Measurements from ENCODE around the gene FAM174C. TPM values are rescaled to one million over a fixed set of nuclear protein-coding genes. Genes with fewer than 3 reads are reported as not detected.

FAM174C gene
- total and polyA plus RNA-seq, 4 donors: 14.6 to 79.8 (median 33.8) TPM

- TF ChIP-seq SP1 (IDR thresholded peaks at IDR 0.05): no peak
- TF ChIP-seq EGR1 (IDR thresholded peaks at IDR 0.05; ENCODE audit: low read depth in 2 of 2): no peak
- no peak for TF ChIP-seq RXRA (IDR thresholded peaks at IDR 0.05)
- TF ChIP-seq YY1 (IDR thresholded peaks at IDR 0.05): no peak
- no peak for TF ChIP-seq FOXA2 (IDR thresholded peaks at IDR 0.05)
- TF ChIP-seq HNF4G (IDR thresholded peaks at IDR 0.05): no peak
- TF ChIP-seq TAF1 (conservative IDR thresholded peaks at IDR 0.05): no peak
- no peak for TF ChIP-seq FOXA1 (IDR thresholded peaks at IDR 0.05)
- no peak for TF ChIP-seq JUND (IDR thresholded peaks at IDR 0.05)
- no peak for TF ChIP-seq ZBTB33 (IDR thresholded peaks at IDR 0.05)
- no peak for TF ChIP-seq RAD21 (IDR thresholded peaks at IDR 0.05)
- Histone ChIP-seq H3K27ac (ENCODE audit: low read depth in 1 of 2, low read length in 2 of 2) (no peak overlapping the region), H3K9ac (ENCODE audit: low read depth in 1 of 2, low read length in 2 of 2) (no peak overlapping the region), H3K27me3 (ENCODE audit: control insufficient read depth in 4 of 4, insufficient read depth in 4 of 4, low read length in 3 of 4) (no peaks in the 10 kb centered on the region), H3K9me3 (ENCODE audit: control insufficient read depth in 4 of 4, low read length in 3 of 4) (no peaks in the 10 kb centered on the region), H3K36me3 (ENCODE audit: control insufficient read depth in 4 of 4, insufficient read depth in 3 of 4, low read depth in 1 of 4, low read length in 3 of 4) (peaks cover 0 to 5% (median 0%) of the 10 kb centered on the region in 4 donors), H3K4me3 (ENCODE audit: low read depth in 1 of 3, low read length in 3 of 3) (no peak overlapping the region), H3K4me1 (ENCODE audit: control insufficient read depth in 4 of 4, insufficient read depth in 4 of 4, low read length in 3 of 4) (peaks cover 2 to 10% (median 7%) of the 10 kb centered on the region in 4 donors)
- WGBS: 82% methylated on average over 36 of the region's 36 CpGs
- no peak for DNase-seq (ENCODE audit: low spot score)
Observed at GRCh38 chr19:1302533-1303239, 27.4 kb downstream of the FAM174C start.

GRCh38 chr19:1304197-1304924 lies 29.0 kb downstream of the FAM174C start:
- 59% methylated on average over 28 of the region's 28 CpGs for WGBS
- H3K9ac ChIP-seq (ENCODE audit: low read depth in 1 of 2, low read length in 2 of 2): no peak overlapping the region
- H3K9me3 ChIP-seq (ENCODE audit: control insufficient read depth in 4 of 4, low read length in 3 of 4): no peaks in the 10 kb centered on the region
- H3K4me1 ChIP-seq (ENCODE audit: control insufficient read depth in 4 of 4, insufficient read depth in 4 of 4, low read length in 3 of 4): peaks cover 2 to 10% (median 7%) of the 10 kb centered on the region in 4 donors
- peak overlapping the region; percentile 64 to 77 for H3K27ac ChIP-seq (ENCODE audit: low read depth in 1 of 2, low read length in 2 of 2)
- peak; percentile 64 for DNase-seq (ENCODE audit: low spot score)
- peak overlapping the region in 1 of 3 donors; percentile 14 for H3K4me3 ChIP-seq (ENCODE audit: low read depth in 1 of 3, low read length in 3 of 3)
- H3K27me3 ChIP-seq (ENCODE audit: control insufficient read depth in 4 of 4, insufficient read depth in 4 of 4, low read length in 3 of 4): no peaks in the 10 kb centered on the region
- no peaks in the 10 kb centered on the region for H3K36me3 ChIP-seq (ENCODE audit: control insufficient read depth in 4 of 4, insufficient read depth in 3 of 4, low read depth in 1 of 4, low read length in 3 of 4)
- TF ChIP-seq CTCF (IDR thresholded peaks at IDR 0.05; ENCODE audit: low read depth, low read length, missing input control) (no peak), MAX (IDR thresholded peaks at IDR 0.05) (no peak), ZBTB33 (IDR thresholded peaks at IDR 0.05) (no peak), REST (IDR thresholded peaks at IDR 0.05) (peak; percentile 37), RAD21 (IDR thresholded peaks at IDR 0.05) (peak in 1 of 2 donors; percentile 52), HNF4G (IDR thresholded peaks at IDR 0.05) (no peak), YY1 (IDR thresholded peaks at IDR 0.05) (no peak), JUND (IDR thresholded peaks at IDR 0.05) (no peak), NR2F2 (IDR thresholded peaks at IDR 0.05) (no peak), EGR1 (IDR thresholded peaks at IDR 0.05; ENCODE audit: low read depth in 2 of 2) (no peak), RXRA (IDR thresholded peaks at IDR 0.05) (peak; percentile 62 to 84), SP1 (IDR thresholded peaks at IDR 0.05) (peak; percentile 87), HNF4A (conservative IDR thresholded peaks at IDR 0.05) (peak; percentile 65 to 82), GABPA (IDR thresholded peaks at IDR 0.05 in 1 of 2, conservative IDR thresholded peaks at IDR 0.05 in 1 of 2) (no peak), FOXA2 (IDR thresholded peaks at IDR 0.05) (peak; percentile 90), TAF1 (conservative IDR thresholded peaks at IDR 0.05) (no peak), FOXA1 (IDR thresholded peaks at IDR 0.05) (peak; percentile 85), ATF3 (IDR thresholded peaks at IDR 0.05) (no peak)

All from liver (tissue), 9 donors.